NCI-H1417 (cell line): ENCODE results near the gene FASLG.

Source experiments
- DNase-seq, 3 experiments: peaks; one replicate each; lab custom pipeline; 2025; lab: John Stamatoyannopoulos, UW

Gene FASLG

DNA sequence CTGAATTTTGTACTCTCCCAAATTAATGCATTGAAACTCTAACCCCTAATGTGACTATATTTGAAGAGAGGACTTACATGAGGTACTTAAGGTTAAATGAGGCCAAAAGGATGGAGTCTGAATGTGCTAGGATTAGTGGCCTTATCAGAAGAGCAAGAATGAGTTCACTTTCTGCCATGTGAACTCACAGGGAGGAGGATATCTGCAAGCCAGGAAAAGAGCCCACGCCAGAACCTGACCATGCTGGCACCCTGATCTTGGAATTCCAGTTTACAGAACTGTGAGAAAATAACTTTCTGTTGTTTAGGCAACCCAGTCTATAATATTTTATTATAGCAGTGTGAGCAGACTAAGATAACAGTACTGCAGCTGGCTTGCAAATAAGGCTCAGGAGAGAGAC lies 12.2 kb upstream of the FASLG start:
- no peak for DNase-seq

DNA sequence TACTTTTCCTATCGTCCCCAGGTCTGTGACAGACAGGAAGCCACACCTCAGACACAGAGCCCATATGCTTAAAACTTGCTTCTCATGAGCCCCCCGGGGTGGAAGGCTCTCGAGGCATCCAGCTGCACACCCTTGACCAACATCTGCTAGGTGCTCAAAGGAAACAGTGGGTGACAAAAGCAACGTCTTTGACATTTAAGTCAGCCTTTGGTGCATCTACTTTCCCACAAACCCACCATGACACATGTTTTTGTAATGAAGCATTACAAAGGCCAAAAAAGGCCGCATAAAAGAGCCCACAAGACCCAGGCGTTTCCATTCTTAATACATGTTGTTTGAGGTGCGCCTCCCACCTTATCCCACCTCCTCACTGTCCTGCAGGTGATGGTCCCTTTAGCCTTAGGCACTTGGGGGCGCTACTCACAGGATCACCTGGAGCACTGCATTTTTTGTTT lies 11.8 kb upstream of the FASLG start:
- DNase-seq = no peak

DNA sequence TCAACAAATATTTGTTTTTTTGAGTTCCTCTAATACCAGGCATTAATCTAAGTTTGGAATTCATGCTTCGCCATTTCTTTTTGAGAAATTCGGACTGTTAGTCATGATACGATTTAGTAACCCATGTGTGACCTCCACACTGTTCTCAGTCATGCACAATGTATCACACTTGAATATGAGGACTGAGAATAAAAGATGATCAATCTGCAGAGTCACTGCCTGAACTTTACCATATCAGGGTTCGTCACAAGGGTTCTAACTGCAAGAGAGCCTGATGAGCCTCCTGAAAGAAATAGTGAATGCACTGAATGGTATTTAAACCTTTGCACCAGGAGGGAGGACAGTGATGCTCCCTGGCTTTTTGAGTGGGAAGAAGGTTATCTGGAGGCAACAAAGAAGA lies 10.9 kb upstream of the FASLG start:
- DNase-seq = no peak

DNA sequence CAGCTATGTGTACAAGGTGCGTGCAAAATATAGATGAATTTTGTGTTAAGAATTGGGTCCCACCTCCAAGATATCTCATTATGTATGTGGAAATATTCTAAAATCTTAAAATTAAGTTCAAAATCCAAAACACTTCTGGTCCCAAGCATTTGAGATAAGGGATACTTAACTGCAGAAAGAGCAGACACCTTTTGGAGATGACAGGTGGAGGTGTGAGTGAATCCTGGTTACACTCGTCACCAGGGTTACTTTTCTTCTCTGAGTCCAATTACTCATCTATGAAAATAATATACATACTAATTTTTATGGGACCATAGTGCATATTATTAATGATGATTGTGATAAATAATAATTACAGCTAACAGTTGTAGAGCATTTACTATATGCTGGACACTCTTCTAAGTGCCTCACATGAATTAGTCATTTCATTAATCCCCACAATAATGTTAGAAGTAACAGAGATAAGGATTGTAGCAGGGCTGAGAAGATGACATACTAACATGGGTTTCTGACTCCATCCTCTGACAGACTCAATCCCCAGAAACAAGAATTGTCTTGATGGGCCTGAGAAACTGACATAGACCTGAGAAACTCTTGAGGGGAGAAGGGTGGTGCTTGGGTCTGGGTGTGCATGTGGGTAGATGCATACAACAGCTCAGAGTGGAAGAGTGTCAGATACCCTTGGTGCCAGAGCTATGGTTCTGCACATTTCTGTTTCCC lies 8.3 kb upstream of the FASLG start:
- DNase-seq = no peak

- DNase-seq = peak in 1 of 3 experiments; percentile 22
These were observed 5.7 kb upstream of the FASLG start for GRCh38 chr1:172653015-172653709.

GRCh38 chr1:172654535-172654934 lies 4.4 kb upstream of the FASLG start:
- no peak for DNase-seq

DNA sequence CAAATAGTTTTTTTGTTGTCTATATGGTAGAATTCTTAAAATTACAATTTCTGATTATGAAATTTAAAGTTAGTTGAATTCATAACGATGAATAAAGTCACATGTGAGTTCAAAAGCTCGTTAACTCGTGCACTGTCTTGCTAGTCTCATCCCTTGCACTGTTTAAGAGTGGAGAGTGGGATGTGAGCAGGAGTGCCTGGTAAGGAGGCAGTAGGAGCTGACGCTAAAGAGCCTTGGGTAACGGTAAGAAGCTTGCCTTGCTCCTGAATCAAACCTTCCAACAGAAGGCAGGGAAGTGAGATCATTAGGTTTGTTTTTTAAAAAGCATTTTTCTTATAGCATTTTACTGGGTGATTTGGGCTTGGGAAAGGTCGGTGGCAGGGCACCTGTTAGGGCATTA lies 2.3 kb upstream of the FASLG start:
- no peak for DNase-seq

- no peak for DNase-seq
These were observed 1.3 kb upstream of the FASLG start for GRCh38 chr1:172657586-172657985.

GRCh38 chr1:172661107-172661506 lies 2.2 kb downstream of the FASLG start:
- DNase-seq = no peak

DNA sequence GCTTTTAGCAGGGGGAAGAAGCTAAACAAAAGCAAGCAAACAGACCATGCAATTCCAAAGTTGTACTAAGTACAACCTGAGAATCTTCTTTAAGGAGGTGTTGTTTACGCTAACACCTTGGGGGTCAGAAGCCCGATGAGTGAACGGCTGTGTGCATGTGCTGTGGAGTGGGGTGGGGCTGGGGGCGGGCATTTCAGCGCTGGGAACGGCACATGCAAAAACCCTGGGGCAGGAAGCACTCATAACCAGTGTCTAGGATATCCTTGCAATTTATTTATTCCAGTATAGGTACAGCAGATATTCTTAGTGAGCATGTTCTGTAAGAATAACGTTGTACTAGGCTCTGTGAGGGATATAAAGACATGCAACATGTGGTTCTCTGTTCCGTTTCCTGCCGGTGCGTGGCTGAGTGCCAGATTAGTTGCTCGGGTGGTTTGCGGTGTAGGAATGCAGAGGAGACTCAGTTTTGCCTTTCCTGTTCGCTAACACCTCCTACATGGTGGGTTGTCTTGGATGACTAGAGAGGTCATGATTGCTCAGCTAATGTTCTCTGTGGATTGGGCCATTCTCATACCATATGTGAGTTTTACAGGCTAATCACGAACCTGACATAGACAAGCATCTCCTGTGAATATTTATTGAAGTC lies 3.7 kb downstream of the FASLG start:
- DNase-seq = no peak

GRCh38 chr1:172663732-172664131 lies 4.8 kb downstream of the FASLG start:
- DNase-seq = no peak

DNA sequence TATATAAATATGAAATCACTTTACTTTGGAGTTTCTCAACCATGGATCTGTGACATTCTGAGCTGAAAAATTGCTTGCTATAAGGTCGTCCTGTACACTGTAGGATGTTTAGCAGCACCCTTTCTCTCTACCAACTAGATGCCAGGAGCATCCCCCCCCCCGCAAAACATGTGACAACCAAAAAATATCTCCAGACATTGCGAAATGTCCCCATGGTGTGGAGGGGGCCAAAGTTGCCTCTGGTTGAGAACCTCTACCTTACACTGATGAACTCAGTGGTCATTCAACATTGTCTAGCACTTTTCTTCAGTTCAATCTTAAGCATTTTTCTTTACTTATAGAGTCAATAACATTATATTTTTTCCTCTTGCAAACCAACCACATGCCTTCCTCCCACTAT lies 9.2 kb downstream of the FASLG start:
- DNase-seq = no peak

DNA sequence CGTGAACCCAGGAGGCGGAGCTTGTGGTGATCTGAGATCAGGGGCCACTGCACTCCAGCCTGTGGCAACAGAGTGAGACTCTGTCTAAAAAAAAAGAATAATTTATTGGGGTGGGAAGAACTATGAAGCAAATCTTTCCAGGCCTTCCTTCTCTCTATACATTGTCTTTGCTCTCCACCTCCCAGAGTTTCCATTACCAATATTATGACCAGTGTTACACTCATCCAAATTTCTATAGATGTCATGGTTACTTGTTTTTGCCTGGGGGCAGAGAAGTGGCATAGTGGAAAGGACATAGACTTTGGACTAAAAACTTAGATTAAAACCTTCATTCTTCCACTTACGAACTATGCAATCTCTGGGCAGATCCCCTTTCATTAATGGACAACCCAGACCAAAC lies 10.1 kb downstream of the FASLG start:
- DNase-seq = no peak

DNA sequence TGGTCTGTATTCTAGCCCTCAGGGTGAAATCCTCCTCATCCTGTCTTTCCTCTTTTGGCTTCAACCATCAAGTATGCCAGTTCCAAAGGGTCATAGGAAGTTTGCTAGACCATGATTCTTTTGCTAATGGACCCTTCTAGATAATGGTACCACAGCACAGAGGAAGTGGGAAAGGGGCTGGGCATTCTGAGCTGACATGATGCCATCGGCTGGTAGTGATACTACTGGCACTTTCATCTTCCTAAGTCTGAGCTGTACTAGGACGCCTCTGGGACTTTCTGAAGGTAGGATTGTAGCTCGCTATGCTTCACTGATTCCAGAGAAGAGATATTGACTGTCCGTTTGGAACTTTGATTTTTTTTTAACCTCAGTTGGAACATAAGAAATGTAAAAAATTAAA lies 11.4 kb downstream of the FASLG start:
- DNase-seq = no peak

DNA sequence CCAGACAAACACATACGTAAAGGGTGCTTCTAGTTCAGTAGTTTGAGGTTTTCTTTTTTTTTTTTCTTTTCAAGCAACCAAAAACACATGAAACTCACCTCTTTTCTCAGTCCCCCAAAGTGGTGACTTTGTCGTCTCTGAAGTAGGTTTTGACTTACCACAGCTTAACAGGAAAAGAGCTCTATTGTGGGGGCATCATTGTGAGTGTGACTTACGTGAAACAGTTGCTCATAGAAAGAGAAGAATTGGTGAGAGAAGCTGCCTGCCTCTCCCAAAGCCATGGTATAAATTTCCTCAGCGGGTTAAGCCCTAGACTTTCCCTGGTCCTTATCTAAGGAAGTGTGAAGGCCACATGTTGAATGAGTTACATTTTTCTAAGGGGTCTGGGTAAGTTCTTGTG lies 11.9 kb downstream of the FASLG start:
- no peak for DNase-seq

- DNase-seq = no peak
These were observed 12.7 kb downstream of the FASLG start for GRCh38 chr1:172671591-172671990.

- no peak for DNase-seq
These were observed 13.8 kb downstream of the FASLG start for GRCh38 chr1:172672720-172673119.

GRCh38 chr1:172673761-172674160 lies 14.9 kb downstream of the FASLG start:
- no peak for DNase-seq

DNA sequence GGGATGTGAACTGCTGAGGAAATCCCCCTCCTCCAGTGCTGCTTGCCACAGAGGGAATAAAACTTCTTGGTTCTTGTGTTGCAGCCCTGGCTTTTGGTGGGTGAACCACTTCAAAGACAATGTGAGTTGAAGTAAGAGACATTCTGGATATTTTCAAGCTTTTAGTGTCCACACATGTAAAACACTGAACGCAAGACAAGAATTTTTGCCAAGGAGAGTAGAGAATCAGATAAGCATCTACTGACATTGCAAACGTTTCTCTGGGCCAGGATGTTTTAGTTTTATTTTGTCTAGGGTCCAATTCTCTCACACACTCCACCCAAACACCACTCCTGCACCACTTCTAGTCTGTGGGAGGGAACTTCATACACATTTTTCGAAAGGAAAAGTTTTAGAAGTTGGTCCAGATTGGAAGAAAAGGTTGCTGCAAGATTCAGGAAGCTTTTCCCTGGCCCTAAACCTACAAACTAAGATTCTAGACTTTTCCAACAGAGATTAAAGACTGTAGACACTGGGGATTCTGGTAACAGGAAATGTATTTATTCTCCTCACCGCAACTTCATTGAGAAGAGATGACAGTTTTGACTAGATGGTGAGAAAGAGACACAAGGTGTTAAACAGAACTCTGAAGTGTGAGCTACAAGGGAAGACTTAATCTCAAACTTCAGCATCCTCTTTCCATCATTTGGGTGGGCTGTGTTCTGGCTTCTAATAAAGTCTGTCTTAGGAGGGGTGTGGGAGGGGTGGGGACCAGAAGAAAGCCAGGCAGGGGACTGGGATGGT lies 16.1 kb downstream of the FASLG start:
- no peak for DNase-seq

GRCh38 chr1:172679000-172679772 lies 20.3 kb downstream of the FASLG start:
- DNase-seq = peak in 2 of 3 experiments; percentile 17 to 59

- no peak for DNase-seq
These were observed 21.3 kb downstream of the FASLG start for GRCh38 chr1:172680244-172680643.
